ENCODE measurements around the gene ZCCHC7. TPM values are rescaled to one million over a fixed set of nuclear protein-coding genes. Genes with fewer than 3 reads are reported as not detected.

The ZCCHC7 gene
- total and polyA plus RNA-seq, 10 of the 15 experiments (the other 5 are each of a cell fraction or from before 2014, with no cell fraction given) = 42.9 to 178 (median 53.3) TPM

DNA sequence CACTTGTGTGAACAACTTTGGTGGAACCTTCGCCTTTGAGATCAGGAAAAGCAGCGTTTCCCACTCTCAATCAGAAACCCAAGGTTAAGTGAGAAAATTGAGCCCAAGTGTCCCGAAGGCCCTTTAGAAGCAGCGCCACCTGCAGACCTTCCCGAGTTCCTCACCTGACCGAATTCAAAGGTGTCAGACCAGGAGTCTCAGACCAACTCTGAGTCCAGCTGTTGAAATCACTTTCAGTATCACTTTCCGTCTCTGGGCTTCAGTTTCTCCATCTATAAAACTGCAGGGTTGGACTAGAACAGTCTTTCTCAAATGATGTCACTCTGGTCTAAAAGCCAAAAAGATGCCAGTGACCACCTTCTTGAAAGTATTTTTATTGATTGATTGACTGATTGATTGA is 270.4 kb downstream of the ZCCHC7 start (continued):
- TF ChIP-seq, protein P1, sequence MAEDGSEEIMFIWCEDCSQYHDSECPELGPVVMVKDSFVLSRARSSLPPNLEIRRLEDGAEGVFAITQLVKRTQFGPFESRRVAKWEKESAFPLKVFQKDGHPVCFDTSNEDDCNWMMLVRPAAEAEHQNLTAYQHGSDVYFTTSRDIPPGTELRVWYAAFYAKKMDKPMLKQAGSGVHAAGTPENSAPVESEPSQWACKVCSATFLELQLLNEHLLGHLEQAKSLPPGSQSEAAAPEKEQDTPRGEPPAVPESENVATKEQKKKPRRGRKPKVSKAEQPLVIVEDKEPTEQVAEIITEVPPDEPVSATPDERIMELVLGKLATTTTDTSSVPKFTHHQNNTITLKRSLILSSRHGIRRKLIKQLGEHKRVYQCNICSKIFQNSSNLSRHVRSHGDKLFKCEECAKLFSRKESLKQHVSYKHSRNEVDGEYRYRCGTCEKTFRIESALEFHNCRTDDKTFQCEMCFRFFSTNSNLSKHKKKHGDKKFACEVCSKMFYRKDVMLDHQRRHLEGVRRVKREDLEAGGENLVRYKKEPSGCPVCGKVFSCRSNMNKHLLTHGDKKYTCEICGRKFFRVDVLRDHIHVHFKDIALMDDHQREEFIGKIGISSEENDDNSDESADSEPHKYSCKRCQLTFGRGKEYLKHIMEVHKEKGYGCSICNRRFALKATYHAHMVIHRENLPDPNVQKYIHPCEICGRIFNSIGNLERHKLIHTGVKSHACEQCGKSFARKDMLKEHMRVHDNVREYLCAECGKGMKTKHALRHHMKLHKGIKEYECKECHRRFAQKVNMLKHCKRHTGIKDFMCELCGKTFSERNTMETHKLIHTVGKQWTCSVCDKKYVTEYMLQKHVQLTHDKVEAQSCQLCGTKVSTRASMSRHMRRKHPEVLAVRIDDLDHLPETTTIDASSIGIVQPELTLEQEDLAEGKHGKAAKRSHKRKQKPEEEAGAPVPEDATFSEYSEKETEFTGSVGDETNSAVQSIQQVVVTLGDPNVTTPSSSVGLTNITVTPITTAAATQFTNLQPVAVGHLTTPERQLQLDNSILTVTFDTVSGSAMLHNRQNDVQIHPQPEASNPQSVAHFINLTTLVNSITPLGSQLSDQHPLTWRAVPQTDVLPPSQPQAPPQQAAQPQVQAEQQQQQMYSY (CRISPR knock-in tag; IDR thresholded peaks at IDR 0.05) = no peak
- TF ChIP-seq STAT1 (conservative IDR thresholded peaks at IDR 0.05) = no peak
- TF ChIP-seq, protein P2, sequence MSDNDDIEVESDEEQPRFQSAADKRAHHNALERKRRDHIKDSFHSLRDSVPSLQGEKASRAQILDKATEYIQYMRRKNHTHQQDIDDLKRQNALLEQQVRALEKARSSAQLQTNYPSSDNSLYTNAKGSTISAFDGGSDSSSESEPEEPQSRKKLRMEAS (IDR thresholded peaks at IDR 0.05; ENCODE audit: low read depth, low read length) = no peak
- TF ChIP-seq RELA (IDR thresholded peaks at IDR 0.05; ENCODE audit: borderline replicate concordance, partially characterized antibody) = no peak
- TF ChIP-seq ZSCAN29 (IDR thresholded peaks at IDR 0.05) = no peak
- TF ChIP-seq, protein P3, sequence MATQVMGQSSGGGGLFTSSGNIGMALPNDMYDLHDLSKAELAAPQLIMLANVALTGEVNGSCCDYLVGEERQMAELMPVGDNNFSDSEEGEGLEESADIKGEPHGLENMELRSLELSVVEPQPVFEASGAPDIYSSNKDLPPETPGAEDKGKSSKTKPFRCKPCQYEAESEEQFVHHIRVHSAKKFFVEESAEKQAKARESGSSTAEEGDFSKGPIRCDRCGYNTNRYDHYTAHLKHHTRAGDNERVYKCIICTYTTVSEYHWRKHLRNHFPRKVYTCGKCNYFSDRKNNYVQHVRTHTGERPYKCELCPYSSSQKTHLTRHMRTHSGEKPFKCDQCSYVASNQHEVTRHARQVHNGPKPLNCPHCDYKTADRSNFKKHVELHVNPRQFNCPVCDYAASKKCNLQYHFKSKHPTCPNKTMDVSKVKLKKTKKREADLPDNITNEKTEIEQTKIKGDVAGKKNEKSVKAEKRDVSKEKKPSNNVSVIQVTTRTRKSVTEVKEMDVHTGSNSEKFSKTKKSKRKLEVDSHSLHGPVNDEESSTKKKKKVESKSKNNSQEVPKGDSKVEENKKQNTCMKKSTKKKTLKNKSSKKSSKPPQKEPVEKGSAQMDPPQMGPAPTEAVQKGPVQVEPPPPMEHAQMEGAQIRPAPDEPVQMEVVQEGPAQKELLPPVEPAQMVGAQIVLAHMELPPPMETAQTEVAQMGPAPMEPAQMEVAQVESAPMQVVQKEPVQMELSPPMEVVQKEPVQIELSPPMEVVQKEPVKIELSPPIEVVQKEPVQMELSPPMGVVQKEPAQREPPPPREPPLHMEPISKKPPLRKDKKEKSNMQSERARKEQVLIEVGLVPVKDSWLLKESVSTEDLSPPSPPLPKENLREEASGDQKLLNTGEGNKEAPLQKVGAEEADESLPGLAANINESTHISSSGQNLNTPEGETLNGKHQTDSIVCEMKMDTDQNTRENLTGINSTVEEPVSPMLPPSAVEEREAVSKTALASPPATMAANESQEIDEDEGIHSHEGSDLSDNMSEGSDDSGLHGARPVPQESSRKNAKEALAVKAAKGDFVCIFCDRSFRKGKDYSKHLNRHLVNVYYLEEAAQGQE (IDR thresholded peaks at IDR 0.05; ENCODE audit: low read depth, low read length) = no peak
- TF ChIP-seq DPF2 (IDR thresholded peaks at IDR 0.05) = no peak; the same call in 1 of the 2 replicates
- peak; percentile 78 for TF ChIP-seq EED (IDR thresholded peaks at IDR 0.05; ENCODE audit: low read depth)
- TF ChIP-seq, protein P4, sequence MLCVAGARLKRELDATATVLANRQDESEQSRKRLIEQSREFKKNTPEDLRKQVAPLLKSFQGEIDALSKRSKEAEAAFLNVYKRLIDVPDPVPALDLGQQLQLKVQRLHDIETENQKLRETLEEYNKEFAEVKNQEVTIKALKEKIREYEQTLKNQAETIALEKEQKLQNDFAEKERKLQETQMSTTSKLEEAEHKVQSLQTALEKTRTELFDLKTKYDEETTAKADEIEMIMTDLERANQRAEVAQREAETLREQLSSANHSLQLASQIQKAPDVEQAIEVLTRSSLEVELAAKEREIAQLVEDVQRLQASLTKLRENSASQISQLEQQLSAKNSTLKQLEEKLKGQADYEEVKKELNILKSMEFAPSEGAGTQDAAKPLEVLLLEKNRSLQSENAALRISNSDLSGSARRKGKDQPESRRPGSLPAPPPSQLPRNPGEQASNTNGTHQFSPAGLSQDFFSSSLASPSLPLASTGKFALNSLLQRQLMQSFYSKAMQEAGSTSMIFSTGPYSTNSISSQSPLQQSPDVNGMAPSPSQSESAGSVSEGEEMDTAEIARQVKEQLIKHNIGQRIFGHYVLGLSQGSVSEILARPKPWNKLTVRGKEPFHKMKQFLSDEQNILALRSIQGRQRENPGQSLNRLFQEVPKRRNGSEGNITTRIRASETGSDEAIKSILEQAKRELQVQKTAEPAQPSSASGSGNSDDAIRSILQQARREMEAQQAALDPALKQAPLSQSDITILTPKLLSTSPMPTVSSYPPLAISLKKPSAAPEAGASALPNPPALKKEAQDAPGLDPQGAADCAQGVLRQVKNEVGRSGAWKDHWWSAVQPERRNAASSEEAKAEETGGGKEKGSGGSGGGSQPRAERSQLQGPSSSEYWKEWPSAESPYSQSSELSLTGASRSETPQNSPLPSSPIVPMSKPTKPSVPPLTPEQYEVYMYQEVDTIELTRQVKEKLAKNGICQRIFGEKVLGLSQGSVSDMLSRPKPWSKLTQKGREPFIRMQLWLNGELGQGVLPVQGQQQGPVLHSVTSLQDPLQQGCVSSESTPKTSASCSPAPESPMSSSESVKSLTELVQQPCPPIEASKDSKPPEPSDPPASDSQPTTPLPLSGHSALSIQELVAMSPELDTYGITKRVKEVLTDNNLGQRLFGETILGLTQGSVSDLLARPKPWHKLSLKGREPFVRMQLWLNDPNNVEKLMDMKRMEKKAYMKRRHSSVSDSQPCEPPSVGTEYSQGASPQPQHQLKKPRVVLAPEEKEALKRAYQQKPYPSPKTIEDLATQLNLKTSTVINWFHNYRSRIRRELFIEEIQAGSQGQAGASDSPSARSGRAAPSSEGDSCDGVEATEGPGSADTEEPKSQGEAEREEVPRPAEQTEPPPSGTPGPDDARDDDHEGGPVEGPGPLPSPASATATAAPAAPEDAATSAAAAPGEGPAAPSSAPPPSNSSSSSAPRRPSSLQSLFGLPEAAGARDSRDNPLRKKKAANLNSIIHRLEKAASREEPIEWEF (IDR thresholded peaks at IDR 0.05; ENCODE audit: insufficient replicate concordance, low read depth, low read length) = no peak
- TF ChIP-seq, protein P5, sequence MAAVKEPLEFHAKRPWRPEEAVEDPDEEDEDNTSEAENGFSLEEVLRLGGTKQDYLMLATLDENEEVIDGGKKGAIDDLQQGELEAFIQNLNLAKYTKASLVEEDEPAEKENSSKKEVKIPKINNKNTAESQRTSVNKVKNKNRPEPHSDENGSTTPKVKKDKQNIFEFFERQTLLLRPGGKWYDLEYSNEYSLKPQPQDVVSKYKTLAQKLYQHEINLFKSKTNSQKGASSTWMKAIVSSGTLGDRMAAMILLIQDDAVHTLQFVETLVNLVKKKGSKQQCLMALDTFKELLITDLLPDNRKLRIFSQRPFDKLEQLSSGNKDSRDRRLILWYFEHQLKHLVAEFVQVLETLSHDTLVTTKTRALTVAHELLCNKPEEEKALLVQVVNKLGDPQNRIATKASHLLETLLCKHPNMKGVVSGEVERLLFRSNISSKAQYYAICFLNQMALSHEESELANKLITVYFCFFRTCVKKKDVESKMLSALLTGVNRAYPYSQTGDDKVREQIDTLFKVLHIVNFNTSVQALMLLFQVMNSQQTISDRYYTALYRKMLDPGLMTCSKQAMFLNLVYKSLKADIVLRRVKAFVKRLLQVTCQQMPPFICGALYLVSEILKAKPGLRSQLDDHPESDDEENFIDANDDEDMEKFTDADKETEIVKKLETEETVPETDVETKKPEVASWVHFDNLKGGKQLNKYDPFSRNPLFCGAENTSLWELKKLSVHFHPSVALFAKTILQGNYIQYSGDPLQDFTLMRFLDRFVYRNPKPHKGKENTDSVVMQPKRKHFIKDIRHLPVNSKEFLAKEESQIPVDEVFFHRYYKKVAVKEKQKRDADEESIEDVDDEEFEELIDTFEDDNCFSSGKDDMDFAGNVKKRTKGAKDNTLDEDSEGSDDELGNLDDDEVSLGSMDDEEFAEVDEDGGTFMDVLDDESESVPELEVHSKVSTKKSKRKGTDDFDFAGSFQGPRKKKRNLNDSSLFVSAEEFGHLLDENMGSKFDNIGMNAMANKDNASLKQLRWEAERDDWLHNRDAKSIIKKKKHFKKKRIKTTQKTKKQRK (IDR thresholded peaks at IDR 0.05; ENCODE audit: low read depth, low read length) = no peak
- TF ChIP-seq, protein P6, sequence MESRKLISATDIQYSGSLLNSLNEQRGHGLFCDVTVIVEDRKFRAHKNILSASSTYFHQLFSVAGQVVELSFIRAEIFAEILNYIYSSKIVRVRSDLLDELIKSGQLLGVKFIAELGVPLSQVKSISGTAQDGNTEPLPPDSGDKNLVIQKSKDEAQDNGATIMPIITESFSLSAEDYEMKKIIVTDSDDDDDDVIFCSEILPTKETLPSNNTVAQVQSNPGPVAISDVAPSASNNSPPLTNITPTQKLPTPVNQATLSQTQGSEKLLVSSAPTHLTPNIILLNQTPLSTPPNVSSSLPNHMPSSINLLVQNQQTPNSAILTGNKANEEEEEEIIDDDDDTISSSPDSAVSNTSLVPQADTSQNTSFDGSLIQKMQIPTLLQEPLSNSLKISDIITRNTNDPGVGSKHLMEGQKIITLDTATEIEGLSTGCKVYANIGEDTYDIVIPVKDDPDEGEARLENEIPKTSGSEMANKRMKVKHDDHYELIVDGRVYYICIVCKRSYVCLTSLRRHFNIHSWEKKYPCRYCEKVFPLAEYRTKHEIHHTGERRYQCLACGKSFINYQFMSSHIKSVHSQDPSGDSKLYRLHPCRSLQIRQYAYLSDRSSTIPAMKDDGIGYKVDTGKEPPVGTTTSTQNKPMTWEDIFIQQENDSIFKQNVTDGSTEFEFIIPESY (IDR thresholded peaks at IDR 0.05) = no peak

Data from GM12878 (cell line).